GM18861 (cell line): ENCODE measurements around the gene TBCK.

Source experiments
- ATAC-seq: cut with Tn5 transposase; IDR thresholded peaks from one replicate; pipeline ENCODE4 v1.9.1; 2021; ENCODE audit not compliant: unreplicated experiment

Gene TBCK

GRCh38 chr4:106287353-106287969, 28.5 kb downstream of the TBCK start:
- ATAC-seq, result no peak

- ATAC-seq, result no peak
These were observed 29.4 kb downstream of the TBCK start for GRCh38 chr4:106286611-106287010.

- ATAC-seq, result no peak
These were observed 31.8 kb downstream of the TBCK start for GRCh38 chr4:106284227-106284626.

- no peak for ATAC-seq
These were observed 38.8 kb downstream of the TBCK start for GRCh38 chr4:106277140-106277675.

- ATAC-seq, result no peak
These were observed 42.2 kb downstream of the TBCK start for GRCh38 chr4:106273831-106274230.

GRCh38 chr4:106270736-106271135, 45.3 kb downstream of the TBCK start:
- no peak for ATAC-seq

- no peak for ATAC-seq
These were observed 46.3 kb downstream of the TBCK start for GRCh38 chr4:106269711-106270110.

- no peak for ATAC-seq
These were observed 47.2 kb downstream of the TBCK start for GRCh38 chr4:106268786-106269185.

GRCh38 chr4:106266201-106266600, 49.8 kb downstream of the TBCK start:
- ATAC-seq, result peak; percentile 56

- ATAC-seq, result no peak
These were observed 51.7 kb downstream of the TBCK start for GRCh38 chr4:106264331-106264728.

- no peak for ATAC-seq
These were observed 52.2 kb downstream of the TBCK start for GRCh38 chr4:106263594-106264330.

- no peak for ATAC-seq
These were observed 54.0 kb downstream of the TBCK start for GRCh38 chr4:106261980-106262379.

GRCh38 chr4:106258145-106259045, 57.6 kb downstream of the TBCK start:
- ATAC-seq, result no peak

- ATAC-seq, result no peak
These were observed 59.8 kb downstream of the TBCK start for GRCh38 chr4:106256190-106256589.

- no peak for ATAC-seq
These were observed 60.8 kb downstream of the TBCK start for GRCh38 chr4:106255195-106255594.

- ATAC-seq, result no peak
These were observed 62.5 kb downstream of the TBCK start for GRCh38 chr4:106253364-106254129.

GRCh38 chr4:106247600-106247999, 68.4 kb downstream of the TBCK start:
- no peak for ATAC-seq

GRCh38 chr4:106246441-106246840, 69.6 kb downstream of the TBCK start:
- no peak for ATAC-seq

- no peak for ATAC-seq
These were observed 70.8 kb downstream of the TBCK start for GRCh38 chr4:106245176-106245575.

GRCh38 chr4:106240699-106241098, 75.3 kb downstream of the TBCK start:
- ATAC-seq, result no peak
